ENCODE measurements around the gene VAV1. TPM values are rescaled to one million over a fixed set of nuclear protein-coding genes. Genes with fewer than 3 reads are reported as not detected.
"Not testable (repeated sequence)": the region's sequence is repeated elsewhere in the genome, so short reads cannot be mapped to it uniquely, and the experiment has no call there.

VAV1 gene
- total and polyA plus RNA-seq, 4 donors = 1.9 to 20.1 (median 9.1) TPM

DNA sequence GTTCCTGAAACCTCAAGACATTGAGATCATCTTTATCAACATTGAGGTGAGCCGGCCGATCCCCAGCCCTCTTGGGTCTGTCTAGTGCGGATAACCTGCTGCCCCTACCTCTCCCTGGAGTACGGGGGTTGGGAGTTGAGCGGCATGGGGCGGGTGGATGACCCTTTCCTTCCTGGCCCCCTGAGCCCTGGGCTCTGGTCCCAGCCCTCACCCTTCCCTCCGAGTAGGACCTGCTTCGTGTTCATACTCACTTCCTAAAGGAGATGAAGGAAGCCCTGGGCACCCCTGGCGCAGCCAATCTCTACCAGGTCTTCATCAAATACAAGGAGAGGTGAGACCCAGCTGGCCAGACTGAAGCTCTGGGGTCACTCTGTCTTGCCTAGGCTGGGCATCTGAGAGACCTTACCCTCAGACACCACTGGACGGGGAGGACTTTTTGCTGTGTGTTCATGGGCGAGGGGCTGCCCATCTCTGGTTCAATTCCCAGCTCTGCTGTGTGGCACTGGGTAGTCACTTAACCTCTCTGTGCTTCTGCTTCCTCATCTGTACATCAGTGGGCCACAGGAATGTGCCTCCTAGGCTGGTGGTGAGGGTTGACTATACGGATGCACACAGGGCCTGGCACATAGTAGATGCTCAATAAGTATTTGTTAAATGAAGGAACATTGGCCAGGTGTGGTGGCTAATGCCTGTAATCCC, 52.7 kb downstream of the VAV1 start:
- Histone ChIP-seq H3K4me3 (ENCODE audit: low read length in 2 of 2) (no peak overlapping the region), H3K27me3 (ENCODE audit: control insufficient read depth in 1 of 2, insufficient read depth in 2 of 2, low read length in 1 of 2) (no peaks in the 10 kb centered on the region), H3K36me3 (ENCODE audit: control insufficient read depth in 1 of 2, insufficient read depth in 2 of 2, low read length in 1 of 2) (no peaks in the 10 kb centered on the region), H3K27ac (ENCODE audit: low read depth in 1 of 2, low read length in 2 of 2) (no peak overlapping the region), H3K9me3 (ENCODE audit: control insufficient read depth, low read length) (peaks cover 4% of the 10 kb centered on the region), H3K4me1 (ENCODE audit: control insufficient read depth in 1 of 2, insufficient read depth in 2 of 2, low read length in 2 of 2) (no peaks in the 10 kb centered on the region)
- 85 to 91% methylated on average over 12 of the region's 12 CpGs for WGBS, 2 donors
- ATAC-seq (ENCODE audit: low FRiP score) (no peak), DNase-seq (no peak)
- intact Hi-C loops (cut with DNase I) = no loop called here

- Histone ChIP-seq H3K9me3 (ENCODE audit: control insufficient read depth, low read length) (no peaks in the 10 kb centered on the region), H3K27me3 (ENCODE audit: control insufficient read depth in 1 of 2, insufficient read depth in 2 of 2, low read length in 1 of 2) (no peaks in the 10 kb centered on the region), H3K27ac (ENCODE audit: low read depth in 1 of 2, low read length in 2 of 2) (no peak overlapping the region), H3K36me3 (ENCODE audit: control insufficient read depth in 1 of 2, insufficient read depth in 2 of 2, low read length in 1 of 2) (no peaks in the 10 kb centered on the region), H3K4me3 (ENCODE audit: low read length in 2 of 2) (no peak overlapping the region), H3K4me1 (ENCODE audit: control insufficient read depth in 1 of 2, insufficient read depth in 2 of 2, low read length in 2 of 2) (no peaks in the 10 kb centered on the region)
- ATAC-seq (ENCODE audit: low FRiP score) = no peak
- intact Hi-C loops (cut with DNase I) = no loop called here
- 89 to 90% methylated on average over 15 of the region's 15 CpGs for WGBS, 2 donors
- no peak for DNase-seq
Measured at GRCh38 chr19:6826281-6826920, 53.9 kb downstream of the VAV1 start.

DNA sequence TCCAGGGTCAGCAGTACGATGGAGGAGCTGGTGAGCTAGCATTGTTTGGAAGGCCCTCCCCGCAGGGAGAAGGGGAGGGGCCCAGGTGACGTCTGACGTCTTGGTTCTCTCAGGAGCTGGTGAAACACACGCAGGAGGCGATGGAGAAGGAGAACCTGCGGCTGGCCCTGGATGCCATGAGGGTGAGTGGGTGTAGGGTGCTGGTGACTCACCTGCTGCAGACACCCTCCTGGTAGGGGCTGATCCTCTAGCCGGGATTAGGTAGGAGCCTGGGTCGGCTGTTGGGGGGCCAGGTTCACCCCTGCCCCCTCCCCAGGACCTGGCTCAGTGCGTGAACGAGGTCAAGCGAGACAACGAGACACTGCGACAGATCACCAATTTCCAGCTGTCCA, 55.8 kb downstream of the VAV1 start:
- H3K27ac ChIP-seq (ENCODE audit: low read depth in 1 of 2, low read length in 2 of 2) = no peak overlapping the region
- DNase-seq (no peak), ATAC-seq (ENCODE audit: low FRiP score) (no peak)
- H3K36me3 ChIP-seq (ENCODE audit: control insufficient read depth in 1 of 2, insufficient read depth in 2 of 2, low read length in 1 of 2) = no peaks in the 10 kb centered on the region
- no peaks in the 10 kb centered on the region for H3K9me3 ChIP-seq (ENCODE audit: control insufficient read depth, low read length)
- 42% methylated on average over 14 of the region's 14 CpGs for WGBS, 2 donors
- no peaks in the 10 kb centered on the region for H3K27me3 ChIP-seq (ENCODE audit: control insufficient read depth in 1 of 2, insufficient read depth in 2 of 2, low read length in 1 of 2)
- intact Hi-C loops (cut with DNase I) = no loop called here
- no peaks in the 10 kb centered on the region for H3K4me1 ChIP-seq (ENCODE audit: control insufficient read depth in 1 of 2, insufficient read depth in 2 of 2, low read length in 2 of 2)
- H3K4me3 ChIP-seq (ENCODE audit: low read length in 2 of 2) = no peak overlapping the region

GRCh38 chr19:6828698-6829633, 56.5 kb downstream of the VAV1 start:
- Histone ChIP-seq H3K4me1 (ENCODE audit: control insufficient read depth in 1 of 2, insufficient read depth in 2 of 2, low read length in 2 of 2) (no peaks in the 10 kb centered on the region), H3K27me3 (ENCODE audit: control insufficient read depth in 1 of 2, insufficient read depth in 2 of 2, low read length in 1 of 2) (no peaks in the 10 kb centered on the region), H3K9me3 (ENCODE audit: control insufficient read depth, low read length) (no peaks in the 10 kb centered on the region), H3K27ac (ENCODE audit: low read depth in 1 of 2, low read length in 2 of 2) (no peak overlapping the region), H3K36me3 (ENCODE audit: control insufficient read depth in 1 of 2, insufficient read depth in 2 of 2, low read length in 1 of 2) (no peaks in the 10 kb centered on the region), H3K4me3 (ENCODE audit: low read length in 2 of 2) (no peak overlapping the region)
- ATAC-seq (ENCODE audit: low FRiP score) (no peak), DNase-seq (no peak)
- WGBS, 2 donors = 48 to 59% methylated on average over 18 of the region's 18 CpGs
- intact Hi-C loops (cut with DNase I) = no loop called here

GRCh38 chr19:6829829-6830228, 57.3 kb downstream of the VAV1 start:
- H3K27me3 ChIP-seq (ENCODE audit: control insufficient read depth in 1 of 2, insufficient read depth in 2 of 2, low read length in 1 of 2) = not testable (repeated sequence)

DNA sequence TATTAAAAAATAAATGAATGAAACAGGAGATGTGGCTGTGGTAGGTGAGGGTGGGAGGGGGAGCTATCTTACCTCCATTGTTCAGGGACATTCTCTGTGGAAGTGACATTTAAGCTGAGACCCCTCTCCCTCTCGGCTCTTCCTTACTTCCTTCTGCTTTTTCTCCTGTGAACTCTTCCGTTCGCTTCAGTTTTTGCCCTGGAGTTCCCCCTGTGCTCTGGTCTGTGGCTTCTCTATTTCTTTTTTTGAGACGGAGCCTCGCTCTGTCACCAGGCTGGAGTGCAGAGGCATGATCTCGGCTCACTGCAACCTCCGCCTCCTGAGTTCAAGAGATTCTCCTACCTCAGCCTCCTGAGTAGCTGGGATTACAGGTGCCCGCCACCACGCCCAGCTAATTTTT, 58.6 kb downstream of the VAV1 start:
- ATAC-seq (ENCODE audit: low FRiP score); H3K27me3 ChIP-seq (ENCODE audit: control insufficient read depth in 1 of 2, insufficient read depth in 2 of 2, low read length in 1 of 2); H3K4me3 ChIP-seq (ENCODE audit: low read length in 2 of 2); DNase-seq; H3K4me1 ChIP-seq (ENCODE audit: control insufficient read depth in 1 of 2, insufficient read depth in 2 of 2, low read length in 2 of 2); H3K27ac ChIP-seq (ENCODE audit: low read depth in 1 of 2, low read length in 2 of 2); H3K9me3 ChIP-seq (ENCODE audit: control insufficient read depth, low read length); H3K36me3 ChIP-seq (ENCODE audit: control insufficient read depth in 1 of 2, insufficient read depth in 2 of 2, low read length in 1 of 2); intact Hi-C loops (cut with DNase I): not testable (repeated sequence)
- 73 to 81% methylated on average over 9 of the region's 9 CpGs for WGBS, 2 donors

More at GRCh38 chr19:6829829-6830228, 57.3 kb downstream of the VAV1 start:
- H3K36me3 ChIP-seq (ENCODE audit: control insufficient read depth in 1 of 2, insufficient read depth in 2 of 2, low read length in 1 of 2); H3K4me3 ChIP-seq (ENCODE audit: low read length in 2 of 2); ATAC-seq (ENCODE audit: low FRiP score); intact Hi-C loops (cut with DNase I); H3K4me1 ChIP-seq (ENCODE audit: control insufficient read depth in 1 of 2, insufficient read depth in 2 of 2, low read length in 2 of 2); H3K9me3 ChIP-seq (ENCODE audit: control insufficient read depth, low read length); H3K27ac ChIP-seq (ENCODE audit: low read depth in 1 of 2, low read length in 2 of 2); DNase-seq: not testable (repeated sequence)
- 90% methylated on average over 15 of the region's 15 CpGs for WGBS, 2 donors

GRCh38 chr19:6832412-6832811, 59.9 kb downstream of the VAV1 start:
- DNase-seq (no peak), ATAC-seq (ENCODE audit: low FRiP score) (no peak)
- Histone ChIP-seq H3K36me3 (ENCODE audit: control insufficient read depth in 1 of 2, insufficient read depth in 2 of 2, low read length in 1 of 2) (no peaks in the 10 kb centered on the region), H3K4me3 (ENCODE audit: low read length in 2 of 2) (no peak overlapping the region), H3K9me3 (ENCODE audit: control insufficient read depth, low read length) (peaks cover 1% of the 10 kb centered on the region), H3K27me3 (ENCODE audit: control insufficient read depth in 1 of 2, insufficient read depth in 2 of 2, low read length in 1 of 2) (no peaks in the 10 kb centered on the region), H3K27ac (ENCODE audit: low read depth in 1 of 2, low read length in 2 of 2) (no peak overlapping the region), H3K4me1 (ENCODE audit: control insufficient read depth in 1 of 2, insufficient read depth in 2 of 2, low read length in 2 of 2) (no peaks in the 10 kb centered on the region)
- intact Hi-C loops (cut with DNase I) = no loop called here
- WGBS, 2 donors = 86 to 89% methylated on average over 1 of the region's 1 CpG

GRCh38 chr19:6833166-6833790, 60.8 kb downstream of the VAV1 start:
- ATAC-seq (ENCODE audit: low FRiP score) (no peak), DNase-seq (no peak)
- Histone ChIP-seq H3K9me3 (ENCODE audit: control insufficient read depth, low read length) (peaks cover 1% of the 10 kb centered on the region), H3K4me1 (ENCODE audit: control insufficient read depth in 1 of 2, insufficient read depth in 2 of 2, low read length in 2 of 2) (no peaks in the 10 kb centered on the region), H3K36me3 (ENCODE audit: control insufficient read depth in 1 of 2, insufficient read depth in 2 of 2, low read length in 1 of 2) (no peaks in the 10 kb centered on the region), H3K27me3 (ENCODE audit: control insufficient read depth in 1 of 2, insufficient read depth in 2 of 2, low read length in 1 of 2) (no peaks in the 10 kb centered on the region), H3K4me3 (ENCODE audit: low read length in 2 of 2) (no peak overlapping the region), H3K27ac (ENCODE audit: low read depth in 1 of 2, low read length in 2 of 2) (no peak overlapping the region)
- intact Hi-C loops (cut with DNase I) = no loop called here
- 89 to 90% methylated on average over 16 of the region's 16 CpGs for WGBS, 2 donors
